B cell (primary cell): ENCODE results near the gene CRIM1. TPM values are rescaled to one million over a fixed set of nuclear protein-coding genes. Genes with fewer than 3 reads are reported as not detected.

Experiments
- ATAC-seq: fragments of 200-7000 bp; cut with Tn5 transposase; one replicate; pipeline ENCODE4 v1.10.0; 2021; ENCODE audit warnings: low read depth, mild to moderate bottlenecking, moderate number of reproducible peaks, moderate library complexity
- CTCF ChIA-PET: fragments of 350-600 bp; sonication (Branson Sonifier 250); formaldehyde crosslinking; loops from one replicate; lab custom pipeline; 2021; ENCODE audit warnings: antibody characterized with exemption, inconsistent platforms; lab: Charles Lee
- POLR2A ChIA-PET: fragments of 350-600 bp; sonication (Branson Sonifier 250); formaldehyde crosslinking; loops from one replicate; lab custom pipeline; 2021; ENCODE audit warnings: antibody characterized with exemption; lab: Charles Lee
- DNase-seq: peaks from one replicate; pipeline ENCODE4 v3.0.0; 2013
- H2AFZ ChIP-seq: 2 replicates; pipeline ENCODE4 v1.6.1; 2012; ENCODE audit warnings: mild to moderate bottlenecking, low read depth, low read length; ENCODE audit not compliant: insufficient read depth, poor library complexity, severe bottlenecking
- H3K27ac ChIP-seq, 2 donors: 1 replicate in 1 of 2; 2 replicates in 1 of 2; pipeline ENCODE4 v1.5.1; 2012 to 2013; ENCODE audit warnings: low read length in 2 of 2, mild to moderate bottlenecking in 2 of 2, moderate library complexity in 1 of 2
- H3K27me3 ChIP-seq, 4 experiments: fragments of 200-600 bp in 1 of 4; sonication (generic) in 1 of 4; replicated peaks in 1 of 4; 1 replicate in 2 of 4; 2 replicates in 2 of 4; pipeline versions ENCODE4 v1.6.1 to v1.7.0; 2013 to 2016; ENCODE audit warnings: low read length in 3 of 4, mild to moderate bottlenecking in 2 of 4, mixed read lengths in 1 of 4, moderate library complexity in 1 of 4; ENCODE audit not compliant: insufficient read depth in 4 of 4, control insufficient read depth in 3 of 4; ENCODE audit errors: control extremely low read depth in 1 of 4
- H3K36me3 ChIP-seq, 2 experiments: replicated peaks in 1 of 2; 1 replicate in 1 of 2; 2 replicates in 1 of 2; pipeline versions ENCODE4 v1.6.1 to v1.7.1; 2013; ENCODE audit warnings: low read length in 1 of 2; ENCODE audit not compliant: insufficient read depth in 2 of 2, control insufficient read depth in 1 of 2; ENCODE audit errors: control extremely low read depth in 1 of 2, extremely low read depth in 1 of 2
- H3K4me1 ChIP-seq, 2 donors: fragments of 200-600 bp in 1 of 2; sonication (generic) in 1 of 2; 1 replicate in 1 of 2; 2 replicates in 1 of 2; pipeline versions ENCODE4 v1.5.1 to v1.6.1; 2013 to 2017; ENCODE audit warnings: low read length in 2 of 2; ENCODE audit not compliant: control insufficient read depth in 2 of 2, insufficient read depth in 2 of 2
- H3K4me2 ChIP-seq: replicated peaks from 2 replicates; pipeline ENCODE3; 2012; ENCODE audit warnings: mild to moderate bottlenecking, low read depth, low read length; ENCODE audit not compliant: poor library complexity, severe bottlenecking
- H3K4me3 ChIP-seq, 5 experiments: fragments of 200-600 bp in 1 of 5; sonication (generic) in 1 of 5; 1 replicate in 3 of 5; 2 replicates in 2 of 5; pipeline versions ENCODE4 v1.5.1 to v1.7.0; 2011 to 2016; ENCODE audit warnings: low read length in 4 of 5, mild to moderate bottlenecking in 4 of 5, low read depth in 2 of 5, control low read depth in 1 of 5, moderate library complexity in 1 of 5; ENCODE audit not compliant: insufficient read depth in 1 of 5; ENCODE audit errors: control extremely low read depth in 1 of 5, extremely low read depth in 1 of 5
- H3K79me2 ChIP-seq: fragments of 200-600 bp; sonication (generic); one replicate; pipeline ENCODE4 v1.6.0; 2016; ENCODE audit warnings: low read length; ENCODE audit not compliant: control insufficient read depth, insufficient read depth
- H3K9ac ChIP-seq: fragments of 200-600 bp; sonication (generic); 2 replicates; pipeline ENCODE4 v1.6.1; 2017; ENCODE audit warnings: mild to moderate bottlenecking, low read length, moderate library complexity
- H3K9me3 ChIP-seq, 3 donors: one replicate each; pipeline versions ENCODE4 v1.6.1 to v1.7.1; 2013; ENCODE audit warnings: low read length in 2 of 3; ENCODE audit not compliant: control insufficient read depth in 2 of 3, insufficient read depth in 1 of 3; ENCODE audit errors: control extremely low read depth in 1 of 3
- H4K20me1 ChIP-seq: 2 replicates; pipeline ENCODE4 v1.6.0; 2012; ENCODE audit warnings: mild to moderate bottlenecking, low read length; ENCODE audit not compliant: insufficient read depth, control insufficient read depth, poor library complexity, severe bottlenecking
- H3K27ac Mint-ChIP-seq: one replicate; pipeline ENCODE4 v1.8.0; 2021; ENCODE audit warnings: mixed read lengths
- H3K27me3 Mint-ChIP-seq: one replicate; pipeline ENCODE4 v1.8.0; 2021; ENCODE audit warnings: mixed read lengths
- H3K4me1 Mint-ChIP-seq: one replicate; pipeline ENCODE4 v1.8.0; 2021; ENCODE audit warnings: mixed read lengths
- H3K4me3 Mint-ChIP-seq: one replicate; pipeline ENCODE4 v1.8.0; 2021; ENCODE audit warnings: mixed read lengths
- H3K9me3 Mint-ChIP-seq: one replicate; pipeline ENCODE4 v1.8.0; 2022; ENCODE audit warnings: mixed read lengths; ENCODE audit not compliant: insufficient read depth
- EZH2 ChIP-seq: IDR thresholded peaks from 2 replicates; pipeline ENCODE4 v1.6.1; 2012; ENCODE audit warnings: borderline replicate concordance, low read depth, mild to moderate bottlenecking, moderate library complexity, low read length; ENCODE audit not compliant: insufficient read depth, poor library complexity, severe bottlenecking
- WGBS: methylation state at CpG from one replicate; pipeline ENCODE4 v1.1.5; 2013; ENCODE audit warnings: missing lambda C conversion rate; ENCODE audit not compliant: insufficient coverage; 5-methylcytosine and 5-hydroxymethylcytosine counted together
- intact Hi-C: fragments of 100-400 bp; cut with micrococcal nuclease; formaldehyde crosslinking; loops from one replicate; pipeline ENCODE4 v1.10.0; 2022
- polyA plus RNA-seq: library from polyadenylated mRNA; depleted of rRNA; stranded (reverse); fragments of >200 nt; gene quantifications from 2 replicates; pipeline ENCODE4 v1.2.3, GENCODE V29; 2012
- total RNA-seq, 2 donors: library from RNA; stranded (reverse); fragments of 120-200 nt in 1 of 2; gene quantifications; 1 replicate in 1 of 2; 2 replicates in 1 of 2; pipeline versions ENCODE4 v1.2.3 to v1.2.4, GENCODE V29; 2013 to 2022
- TF ChIP-seq, protein P1 (sequence below): fragments of 200-600 bp; IDR thresholded peaks from one replicate; pipeline ENCODE4 v1.8.0; 2022; ENCODE audit warnings: antibody characterized with exemption, mild to moderate bottlenecking

CRIM1 gene
- total and polyA plus RNA-seq, 2 donors (not counting 1 experiment from before 2014, with no cell fraction given), result 1.3 to 5.0 TPM

DNA sequence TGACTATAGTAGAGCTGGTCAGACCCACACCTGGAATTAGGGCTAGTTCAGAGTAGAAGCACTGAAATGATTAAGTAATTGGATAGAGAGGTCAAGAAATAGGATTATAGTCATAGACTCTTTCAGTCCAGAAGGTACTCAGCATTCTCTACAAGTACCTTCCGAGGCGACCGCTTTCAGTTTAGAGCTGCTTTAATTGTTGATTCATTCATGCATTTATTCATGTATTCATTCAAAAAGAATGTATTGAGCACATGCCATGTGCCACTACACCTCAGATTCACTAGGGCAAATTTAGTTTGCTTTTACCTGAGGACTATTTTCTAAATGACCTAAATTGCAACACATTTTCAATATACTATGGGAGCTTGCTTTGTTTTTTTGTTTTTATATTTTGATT, 48.7 kb downstream of the CRIM1 start:
- H3K27ac ChIP-seq, result peak overlapping the region in 1 of 2 donors; percentile 28
- ATAC-seq (no peak), DNase-seq (no peak)
- no peak overlapping the region for H3K27ac Mint-ChIP-seq
- ChIA-PET CTCF (no interaction called here), POLR2A (no interaction called here)
- H3K4me2 ChIP-seq, result peak overlapping the region; percentile 56
- no peaks in the 10 kb centered on the region for H3K9me3 ChIP-seq
- intact Hi-C loops, result no loop called here
- no peaks in the 10 kb centered on the region for H3K9me3 Mint-ChIP-seq
- H3K9ac ChIP-seq, result peak overlapping the region; percentile 19
- peaks cover 8% of the 10 kb centered on the region for H3K4me1 Mint-ChIP-seq
- no peaks in the 10 kb centered on the region for H3K79me2 ChIP-seq
- H3K4me3 Mint-ChIP-seq, result no peak overlapping the region
- no peaks in the 10 kb centered on the region for H4K20me1 ChIP-seq
- no peaks in the 10 kb centered on the region for H3K27me3 Mint-ChIP-seq
- no peak overlapping the region for H2AFZ ChIP-seq
- peaks cover 17 to 19% of the 10 kb centered on the region in 2 donors for H3K4me1 ChIP-seq
- no peaks in the 10 kb centered on the region for H3K27me3 ChIP-seq
- WGBS, result no CpG with 5 or more reads among the region's 3 CpGs
- TF ChIP-seq, protein P1, sequence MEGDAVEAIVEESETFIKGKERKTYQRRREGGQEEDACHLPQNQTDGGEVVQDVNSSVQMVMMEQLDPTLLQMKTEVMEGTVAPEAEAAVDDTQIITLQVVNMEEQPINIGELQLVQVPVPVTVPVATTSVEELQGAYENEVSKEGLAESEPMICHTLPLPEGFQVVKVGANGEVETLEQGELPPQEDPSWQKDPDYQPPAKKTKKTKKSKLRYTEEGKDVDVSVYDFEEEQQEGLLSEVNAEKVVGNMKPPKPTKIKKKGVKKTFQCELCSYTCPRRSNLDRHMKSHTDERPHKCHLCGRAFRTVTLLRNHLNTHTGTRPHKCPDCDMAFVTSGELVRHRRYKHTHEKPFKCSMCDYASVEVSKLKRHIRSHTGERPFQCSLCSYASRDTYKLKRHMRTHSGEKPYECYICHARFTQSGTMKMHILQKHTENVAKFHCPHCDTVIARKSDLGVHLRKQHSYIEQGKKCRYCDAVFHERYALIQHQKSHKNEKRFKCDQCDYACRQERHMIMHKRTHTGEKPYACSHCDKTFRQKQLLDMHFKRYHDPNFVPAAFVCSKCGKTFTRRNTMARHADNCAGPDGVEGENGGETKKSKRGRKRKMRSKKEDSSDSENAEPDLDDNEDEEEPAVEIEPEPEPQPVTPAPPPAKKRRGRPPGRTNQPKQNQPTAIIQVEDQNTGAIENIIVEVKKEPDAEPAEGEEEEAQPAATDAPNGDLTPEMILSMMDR, result no peak
- no peak for TF ChIP-seq EZH2
- no peaks in the 10 kb centered on the region for H3K36me3 ChIP-seq
- H3K4me3 ChIP-seq, result peak overlapping the region in 3 of 5 experiments; percentile 10 to 33 (median 21)

DNA sequence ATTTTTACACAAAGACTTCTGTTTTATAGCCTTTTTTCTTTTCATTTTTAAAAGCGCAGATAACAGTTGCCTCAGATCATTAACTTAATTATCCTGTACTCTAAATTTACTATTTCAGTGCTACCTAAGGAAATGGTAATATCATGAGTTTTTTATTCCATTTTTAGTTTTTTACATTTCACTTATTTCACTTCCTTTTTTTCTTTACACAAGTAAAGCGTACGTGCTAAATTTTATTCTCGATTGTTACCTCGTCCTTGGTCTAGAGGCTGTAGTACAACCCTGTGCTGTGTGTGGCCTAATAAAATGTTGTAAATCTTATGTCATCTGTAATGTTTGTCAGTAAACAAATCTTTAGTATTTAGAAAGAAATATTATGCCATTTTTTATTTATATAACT, 49.2 kb downstream of the CRIM1 start:
- H3K9ac ChIP-seq, result peak overlapping the region; percentile 19
- POLR2A ChIA-PET, result no interaction called here
- no peak overlapping the region for H3K27ac Mint-ChIP-seq
- no peak overlapping the region for H2AFZ ChIP-seq
- H3K4me1 ChIP-seq, result peaks cover 17 to 19% of the 10 kb centered on the region in 2 donors
- TF ChIP-seq EZH2, result no peak
- TF ChIP-seq, protein P1, result no peak
- H4K20me1 ChIP-seq, result no peaks in the 10 kb centered on the region
- H3K4me2 ChIP-seq, result peak overlapping the region; percentile 56
- ATAC-seq, result no peak
- H3K27me3 Mint-ChIP-seq, result no peaks in the 10 kb centered on the region
- no peaks in the 10 kb centered on the region for H3K27me3 ChIP-seq
- peak overlapping the region in 1 of 2 donors; percentile 28 for H3K27ac ChIP-seq
- H3K4me3 ChIP-seq, result peak overlapping the region in 3 of 5 experiments; percentile 10 to 33 (median 21)
- no peaks in the 10 kb centered on the region for H3K79me2 ChIP-seq
- peak overlapping the region; percentile 4 for H3K4me3 Mint-ChIP-seq
- H3K36me3 ChIP-seq, result no peaks in the 10 kb centered on the region
- peaks cover 8% of the 10 kb centered on the region for H3K4me1 Mint-ChIP-seq
- intact Hi-C loops, result no loop called here
- no peaks in the 10 kb centered on the region for H3K9me3 Mint-ChIP-seq
- peak; percentile 21 for DNase-seq
- no peaks in the 10 kb centered on the region for H3K9me3 ChIP-seq
- CTCF ChIA-PET, result no interaction called here
- no CpG with 5 or more reads among the region's 5 CpGs for WGBS
